HepG2 (cell line): ENCODE results near the gene LTBR. TPM values are rescaled to one million over a fixed set of nuclear protein-coding genes. Genes with fewer than 3 reads are reported as not detected.
A peak's percentile ranks its signal among the peaks of the same experiment; 100 is the strongest.

Experiments
- CBFB ChIP-seq: sonication (generic); formaldehyde crosslinking; IDR thresholded peaks from 2 replicates; pipeline ENCODE4 v1.4.0; 2020; ENCODE audit warnings: missing genetic modification reagents
- ELF1 ChIP-seq: sonication (generic); formaldehyde crosslinking; IDR thresholded peaks from 2 replicates; pipeline ENCODE4 v1.4.0; 2020; ENCODE audit warnings: missing genetic modification reagents
- HDAC2 ChIP-seq: sonication (generic); formaldehyde crosslinking; IDR thresholded peaks from 2 replicates; pipeline ENCODE4 v1.4.0; 2020; ENCODE audit warnings: missing genetic modification reagents
- MAFG ChIP-seq: sonication (generic); formaldehyde crosslinking; IDR thresholded peaks from 2 replicates; pipeline ENCODE4 v1.5.1; 2020; ENCODE audit warnings: mild to moderate bottlenecking, missing genetic modification reagents
- MIER3 ChIP-seq: IDR thresholded peaks from 2 replicates; pipeline ENCODE4 v1.6.1; 2016; ENCODE audit warnings: missing compliant biosample characterization, borderline replicate concordance
- NFYB ChIP-seq: sonication (generic); formaldehyde crosslinking; IDR thresholded peaks from 2 replicates; pipeline ENCODE4 v1.4.0; 2020; ENCODE audit warnings: missing genetic modification reagents
- PCBP2 ChIP-seq: fragments of 200-400 bp; formaldehyde crosslinking; optimal IDR thresholded peaks from 2 replicates; pipeline ENCODE3; 2018; ENCODE audit warnings: low read length, low read depth; ENCODE audit not compliant: poor library complexity, severe bottlenecking
- THAP11 ChIP-seq: IDR thresholded peaks from 2 replicates; pipeline ENCODE4 v1.6.1; 2016; ENCODE audit warnings: missing biosample characterization, missing genetic modification reagents
- ZFP36L1 ChIP-seq: sonication (generic); formaldehyde crosslinking; IDR thresholded peaks from 2 replicates; pipeline ENCODE4 v1.8.0; 2022; ENCODE audit warnings: mild to moderate bottlenecking, missing genetic modification reagents, moderate library complexity
- ZMAT3 ChIP-seq: sonication (generic); formaldehyde crosslinking; conservative IDR thresholded peaks from 2 replicates; pipeline ENCODE4 v1.7.0; 2021; ENCODE audit warnings: missing genetic modification reagents
- ZNF652 ChIP-seq: IDR thresholded peaks from 2 replicates; pipeline ENCODE4 v1.6.1; 2016; ENCODE audit warnings: low read depth, borderline replicate concordance
- polyA plus RNA-seq, 8 experiments: library from polyadenylated mRNA; depleted of rRNA in 3 of 8; stranded (reverse) in 7 of 8; unstranded in 1 of 8; fragments of >200 nt; fragmentation: Illumina TruSeq in 4 of 8; extraction: Trizol in 4 of 8; gene quantifications; 2 replicates each; pipeline versions ENCODE4 v1.2.1 to v1.2.3, GENCODE V29; 2011 to 2016; ENCODE audit warnings: low read depth in 4 of 8, missing spikeins in 1 of 8, mixed read lengths in 1 of 8; ENCODE audit not compliant: insufficient read depth in 1 of 8
- total RNA-seq, 5 experiments: library from RNA; depleted of rRNA; stranded (reverse); fragments of >200 nt; fragmentation: Illumina TruSeq; extraction: Trizol; gene quantifications; 2 replicates each; pipeline ENCODE4 v1.2.3, GENCODE V29; 2016; ENCODE audit warnings: low read depth in 1 of 5
- TF ChIP-seq, protein P1 (sequence below): sonication (generic); formaldehyde crosslinking; IDR thresholded peaks from 2 replicates; pipeline ENCODE4 v1.5.1; 2020; ENCODE audit warnings: mild to moderate bottlenecking, missing genetic modification reagents, moderate library complexity
- TF ChIP-seq, protein P2 (sequence below): IDR thresholded peaks from 2 replicates; pipeline ENCODE4 v1.6.1; 2012; ENCODE audit warnings: inconsistent platforms
- TF ChIP-seq, protein P3 (sequence below): sonication (generic); formaldehyde crosslinking; IDR thresholded peaks from 2 replicates; pipeline ENCODE4 v1.5.0; 2020; ENCODE audit warnings: mild to moderate bottlenecking, missing genetic modification reagents
- TF ChIP-seq, protein P4 (sequence below): sonication (generic); formaldehyde crosslinking; IDR thresholded peaks from 2 replicates; pipeline ENCODE4 v1.4.0; 2020; ENCODE audit warnings: missing genetic modification reagents, mild to moderate bottlenecking, borderline replicate concordance
- TF ChIP-seq, protein P5 (sequence below): IDR thresholded peaks from 2 replicates; pipeline ENCODE4 v1.6.1; 2016; ENCODE audit warnings: missing compliant biosample characterization, missing genetic modification reagents, borderline replicate concordance
- TF ChIP-seq, protein P6 (sequence below): sonication (generic); formaldehyde crosslinking; IDR thresholded peaks from 2 replicates; pipeline ENCODE4 v1.4.0; 2020; ENCODE audit warnings: missing genetic modification reagents, borderline replicate concordance
- TF ChIP-seq, protein P7 (sequence below): sonication (generic); formaldehyde crosslinking; IDR thresholded peaks from 2 replicates; pipeline ENCODE4 v1.4.0; 2020; ENCODE audit warnings: missing genetic modification reagents, low read depth, mild to moderate bottlenecking, borderline replicate concordance

Gene LTBR
- total and polyA plus RNA-seq, 2 of the 13 experiments (the other 11 are each of a cell fraction or from before 2014, with no cell fraction given) = 31.4 to 34.8 TPM

DNA sequence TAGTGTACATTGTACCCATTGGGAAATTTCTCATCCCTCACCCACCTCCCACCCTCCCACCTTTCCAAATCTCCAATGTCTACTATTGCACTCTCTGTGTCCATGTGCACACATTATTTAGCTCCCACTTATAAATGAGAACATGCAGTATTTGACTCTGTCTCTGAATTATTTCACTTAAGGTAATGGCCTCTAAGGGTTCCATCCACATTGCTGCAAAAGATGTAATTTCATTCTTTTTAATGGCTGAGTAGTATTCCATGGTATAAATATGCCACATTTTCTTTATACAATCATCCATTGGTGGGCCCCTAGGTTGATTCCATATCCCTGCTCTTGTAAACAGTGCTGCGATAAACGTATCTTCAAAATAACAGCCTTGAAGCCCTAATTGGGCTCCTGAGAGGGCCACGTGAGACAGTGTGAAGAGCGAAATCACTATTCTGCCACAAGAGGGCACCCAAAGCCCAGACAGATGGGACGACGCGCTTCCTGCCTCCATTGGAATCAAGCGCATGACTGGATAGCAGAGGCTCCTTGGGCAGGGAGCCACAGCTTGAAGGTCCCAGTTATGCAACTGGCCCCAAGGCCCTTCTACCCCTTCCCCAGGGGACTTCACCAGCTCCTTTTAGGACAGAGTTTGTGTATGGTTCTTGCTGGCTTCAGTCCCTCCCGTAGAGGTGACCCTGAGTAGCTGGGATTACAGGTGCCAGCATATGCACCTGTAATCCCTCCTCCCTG is 39.5 kb downstream of the LTBR start (continued):
- TF ChIP-seq ELF1 (CRISPR knock-in tag) (peak; percentile 43; the same call in 1 of the 2 replicates), MIER3 (peak; percentile 65; the same call in 1 of the 2 replicates), PCBP2 (no peak), MAFG (CRISPR knock-in tag) (no peak), CBFB (CRISPR knock-in tag) (peak; percentile 54; the same call in 1 of the 2 replicates), ZMAT3 (peak; percentile 42; the same call in 1 of the 2 replicates), ZFP36L1 (CRISPR knock-in tag) (no peak), NFYB (CRISPR knock-in tag) (peak; percentile 24; the same call in 1 of the 2 replicates), HDAC2 (peak; percentile 36; the same call in 1 of the 2 replicates), THAP11 (CRISPR knock-in tag) (peak; percentile 47; the same call in 1 of the 2 replicates), ZNF652 (0 out of 2 replicates have a peak, but pooled peaks have one; percentile 14)
- TF ChIP-seq, protein P1, sequence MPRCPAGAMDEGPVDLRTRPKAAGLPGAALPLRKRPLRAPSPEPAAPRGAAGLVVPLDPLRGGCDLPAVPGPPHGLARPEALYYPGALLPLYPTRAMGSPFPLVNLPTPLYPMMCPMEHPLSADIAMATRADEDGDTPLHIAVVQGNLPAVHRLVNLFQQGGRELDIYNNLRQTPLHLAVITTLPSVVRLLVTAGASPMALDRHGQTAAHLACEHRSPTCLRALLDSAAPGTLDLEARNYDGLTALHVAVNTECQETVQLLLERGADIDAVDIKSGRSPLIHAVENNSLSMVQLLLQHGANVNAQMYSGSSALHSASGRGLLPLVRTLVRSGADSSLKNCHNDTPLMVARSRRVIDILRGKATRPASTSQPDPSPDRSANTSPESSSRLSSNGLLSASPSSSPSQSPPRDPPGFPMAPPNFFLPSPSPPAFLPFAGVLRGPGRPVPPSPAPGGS (CRISPR knock-in tag) = no peak
- TF ChIP-seq, protein P2, sequence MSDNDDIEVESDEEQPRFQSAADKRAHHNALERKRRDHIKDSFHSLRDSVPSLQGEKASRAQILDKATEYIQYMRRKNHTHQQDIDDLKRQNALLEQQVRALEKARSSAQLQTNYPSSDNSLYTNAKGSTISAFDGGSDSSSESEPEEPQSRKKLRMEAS = peak; percentile 89
- TF ChIP-seq, protein P3, sequence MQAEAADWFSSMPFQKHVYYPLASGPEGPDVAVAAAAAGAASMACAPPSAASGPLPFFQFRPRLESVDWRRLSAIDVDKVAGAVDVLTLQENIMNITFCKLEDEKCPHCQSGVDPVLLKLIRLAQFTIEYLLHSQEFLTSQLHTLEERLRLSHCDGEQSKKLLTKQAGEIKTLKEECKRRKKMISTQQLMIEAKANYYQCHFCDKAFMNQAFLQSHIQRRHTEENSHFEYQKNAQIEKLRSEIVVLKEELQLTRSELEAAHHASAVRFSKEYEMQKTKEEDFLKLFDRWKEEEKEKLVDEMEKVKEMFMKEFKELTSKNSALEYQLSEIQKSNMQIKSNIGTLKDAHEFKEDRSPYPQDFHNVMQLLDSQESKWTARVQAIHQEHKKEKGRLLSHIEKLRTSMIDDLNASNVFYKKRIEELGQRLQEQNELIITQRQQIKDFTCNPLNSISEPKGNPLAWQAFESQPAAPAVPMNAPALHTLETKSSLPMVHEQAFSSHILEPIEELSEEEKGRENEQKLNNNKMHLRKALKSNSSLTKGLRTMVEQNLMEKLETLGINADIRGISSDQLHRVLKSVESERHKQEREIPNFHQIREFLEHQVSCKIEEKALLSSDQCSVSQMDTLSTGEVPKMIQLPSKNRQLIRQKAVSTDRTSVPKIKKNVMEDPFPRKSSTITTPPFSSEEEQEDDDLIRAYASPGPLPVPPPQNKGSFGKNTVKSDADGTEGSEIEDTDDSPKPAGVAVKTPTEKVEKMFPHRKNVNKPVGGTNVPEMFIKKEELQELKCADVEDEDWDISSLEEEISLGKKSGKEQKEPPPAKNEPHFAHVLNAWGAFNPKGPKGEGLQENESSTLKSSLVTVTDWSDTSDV (CRISPR knock-in tag) = no peak
- TF ChIP-seq, protein P4, sequence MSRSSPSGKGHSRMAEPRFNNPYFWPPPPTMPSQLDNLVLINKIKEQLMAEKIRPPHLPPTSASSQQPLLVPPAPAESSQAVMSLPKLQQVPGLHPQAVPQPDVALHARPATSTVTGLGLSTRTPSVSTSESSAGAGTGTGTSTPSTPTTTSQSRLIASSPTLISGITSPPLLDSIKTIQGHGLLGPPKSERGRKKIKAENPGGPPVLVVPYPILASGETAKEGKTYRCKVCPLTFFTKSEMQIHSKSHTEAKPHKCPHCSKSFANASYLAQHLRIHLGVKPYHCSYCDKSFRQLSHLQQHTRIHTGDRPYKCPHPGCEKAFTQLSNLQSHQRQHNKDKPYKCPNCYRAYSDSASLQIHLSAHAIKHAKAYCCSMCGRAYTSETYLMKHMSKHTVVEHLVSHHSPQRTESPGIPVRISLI = no peak
- TF ChIP-seq, protein P5, sequence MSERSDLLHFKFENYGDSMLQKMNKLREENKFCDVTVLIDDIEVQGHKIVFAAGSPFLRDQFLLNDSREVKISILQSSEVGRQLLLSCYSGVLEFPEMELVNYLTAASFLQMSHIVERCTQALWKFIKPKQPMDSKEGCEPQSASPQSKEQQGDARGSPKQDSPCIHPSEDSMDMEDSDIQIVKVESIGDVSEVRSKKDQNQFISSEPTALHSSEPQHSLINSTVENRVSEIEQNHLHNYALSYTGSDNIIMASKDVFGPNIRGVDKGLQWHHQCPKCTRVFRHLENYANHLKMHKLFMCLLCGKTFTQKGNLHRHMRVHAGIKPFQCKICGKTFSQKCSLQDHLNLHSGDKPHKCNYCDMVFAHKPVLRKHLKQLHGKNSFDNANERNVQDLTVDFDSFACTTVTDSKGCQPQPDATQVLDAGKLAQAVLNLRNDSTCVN = no peak
- TF ChIP-seq, protein P6, sequence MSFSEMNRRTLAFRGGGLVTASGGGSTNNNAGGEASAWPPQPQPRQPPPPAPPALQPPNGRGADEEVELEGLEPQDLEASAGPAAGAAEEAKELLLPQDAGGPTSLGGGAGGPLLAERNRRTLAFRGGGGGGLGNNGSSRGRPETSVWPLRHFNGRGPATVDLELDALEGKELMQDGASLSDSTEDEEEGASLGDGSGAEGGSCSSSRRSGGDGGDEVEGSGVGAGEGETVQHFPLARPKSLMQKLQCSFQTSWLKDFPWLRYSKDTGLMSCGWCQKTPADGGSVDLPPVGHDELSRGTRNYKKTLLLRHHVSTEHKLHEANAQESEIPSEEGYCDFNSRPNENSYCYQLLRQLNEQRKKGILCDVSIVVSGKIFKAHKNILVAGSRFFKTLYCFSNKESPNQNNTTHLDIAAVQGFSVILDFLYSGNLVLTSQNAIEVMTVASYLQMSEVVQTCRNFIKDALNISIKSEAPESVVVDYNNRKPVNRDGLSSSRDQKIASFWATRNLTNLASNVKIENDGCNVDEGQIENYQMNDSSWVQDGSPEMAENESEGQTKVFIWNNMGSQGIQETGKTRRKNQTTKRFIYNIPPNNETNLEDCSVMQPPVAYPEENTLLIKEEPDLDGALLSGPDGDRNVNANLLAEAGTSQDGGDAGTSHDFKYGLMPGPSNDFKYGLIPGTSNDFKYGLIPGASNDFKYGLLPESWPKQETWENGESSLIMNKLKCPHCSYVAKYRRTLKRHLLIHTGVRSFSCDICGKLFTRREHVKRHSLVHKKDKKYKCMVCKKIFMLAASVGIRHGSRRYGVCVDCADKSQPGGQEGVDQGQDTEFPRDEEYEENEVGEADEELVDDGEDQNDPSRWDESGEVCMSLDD (CRISPR knock-in tag) = no peak
- TF ChIP-seq, protein P7, sequence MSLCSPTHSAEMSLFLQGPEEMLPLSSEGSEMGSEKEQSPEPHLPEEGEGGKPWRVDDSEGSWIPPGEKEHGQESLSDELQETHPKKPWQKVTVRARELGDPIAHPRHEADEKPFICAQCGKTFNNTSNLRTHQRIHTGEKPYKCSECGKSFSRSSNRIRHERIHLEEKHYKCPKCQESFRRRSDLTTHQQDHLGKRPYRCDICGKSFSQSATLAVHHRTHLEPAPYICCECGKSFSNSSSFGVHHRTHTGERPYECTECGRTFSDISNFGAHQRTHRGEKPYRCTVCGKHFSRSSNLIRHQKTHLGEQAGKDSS (CRISPR knock-in tag) = peak; percentile 54; the same call in 1 of the 2 replicates
